Islet of Langerhans (tissue), 1 donor: ENCODE measurements around the gene KLF16.
"Not testable (repeated sequence)": the region's sequence is repeated elsewhere in the genome, so short reads cannot be mapped to it uniquely, and the experiment has no call there.

Experiments used
- FAIRE-seq: peaks from one replicate; lab custom pipeline; 2011; peaks lifted over from hg19 to GRCh38; lab: Jason Lieb, UNC

The KLF16 gene

DNA sequence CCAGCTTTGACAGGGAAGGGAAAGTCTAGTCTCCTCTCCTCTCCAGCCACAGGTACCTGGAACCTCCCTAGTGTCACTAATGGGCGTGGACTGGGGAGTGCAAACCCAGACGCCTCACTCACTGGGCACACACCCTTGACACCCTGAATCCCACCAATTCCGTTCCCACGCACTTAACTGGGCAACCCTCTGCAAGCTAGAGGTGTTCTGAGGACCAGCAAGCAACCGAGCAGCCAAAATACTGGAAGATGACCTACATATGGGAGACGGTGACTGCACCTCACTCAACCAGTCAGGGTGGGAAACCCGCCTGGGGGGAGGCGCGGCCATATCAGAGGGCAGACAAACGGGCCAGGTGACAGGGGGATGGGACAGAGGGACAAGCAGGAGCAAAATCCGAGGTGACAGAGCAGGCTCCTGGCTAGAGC lies 20.9 kb upstream of the KLF16 start:
- FAIRE-seq: no peak

DNA sequence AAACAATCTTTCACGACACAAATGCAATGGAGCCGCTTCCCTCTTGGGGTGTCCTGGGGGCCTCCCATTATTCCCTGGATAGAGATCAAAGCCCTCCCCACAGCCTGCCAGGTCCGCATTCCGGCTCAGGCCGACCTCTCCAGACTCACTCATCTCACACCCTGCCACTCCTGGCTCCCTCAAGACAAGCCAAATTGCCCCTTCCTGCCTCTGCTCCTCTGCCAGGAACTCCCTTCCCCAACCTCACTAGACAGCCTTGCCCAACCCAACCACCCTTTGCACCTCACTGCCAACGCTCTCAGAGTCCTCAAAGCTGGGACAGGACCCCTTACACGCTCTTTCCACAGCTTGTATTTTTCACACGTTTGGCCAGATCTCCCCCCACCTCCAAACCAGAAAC lies 20.4 kb upstream of the KLF16 start:
- FAIRE-seq: no peak

- no peak for FAIRE-seq
Observed at GRCh38 chr19:1882786-1883692, 19.7 kb upstream of the KLF16 start.

DNA sequence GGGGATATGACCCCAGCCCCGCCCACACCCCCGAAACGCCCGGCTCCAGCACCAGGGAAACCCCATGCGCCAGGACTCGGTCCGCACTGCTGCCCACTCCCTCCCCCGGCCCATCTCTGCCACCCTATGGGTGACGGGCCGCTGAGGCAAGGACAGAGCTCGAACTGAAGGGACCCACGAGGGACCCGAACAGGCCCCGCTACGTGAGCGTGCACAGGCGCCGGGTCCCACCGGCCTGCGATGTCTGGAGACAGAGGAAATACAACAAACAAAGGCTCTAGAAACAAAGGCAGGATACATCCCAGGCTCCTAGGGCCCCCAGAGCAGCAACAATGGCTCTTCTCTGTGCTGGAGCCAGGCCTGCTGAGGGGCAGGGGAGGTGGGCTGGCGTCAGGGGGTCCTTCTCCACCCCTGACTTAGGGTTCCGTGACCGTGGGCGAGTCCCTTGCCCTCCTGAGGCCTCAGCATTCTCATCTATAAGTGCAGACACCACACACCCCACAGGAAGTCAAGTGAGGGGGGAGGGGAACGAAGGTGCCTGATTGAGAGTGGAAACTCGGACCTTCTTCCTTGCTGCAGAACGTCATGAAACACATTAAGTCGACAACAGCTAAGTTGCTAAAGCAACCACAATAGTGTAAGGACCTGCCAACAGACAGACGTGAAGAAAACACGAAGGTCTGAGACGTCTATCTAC lies 18.9 kb upstream of the KLF16 start:
- no peak for FAIRE-seq

DNA sequence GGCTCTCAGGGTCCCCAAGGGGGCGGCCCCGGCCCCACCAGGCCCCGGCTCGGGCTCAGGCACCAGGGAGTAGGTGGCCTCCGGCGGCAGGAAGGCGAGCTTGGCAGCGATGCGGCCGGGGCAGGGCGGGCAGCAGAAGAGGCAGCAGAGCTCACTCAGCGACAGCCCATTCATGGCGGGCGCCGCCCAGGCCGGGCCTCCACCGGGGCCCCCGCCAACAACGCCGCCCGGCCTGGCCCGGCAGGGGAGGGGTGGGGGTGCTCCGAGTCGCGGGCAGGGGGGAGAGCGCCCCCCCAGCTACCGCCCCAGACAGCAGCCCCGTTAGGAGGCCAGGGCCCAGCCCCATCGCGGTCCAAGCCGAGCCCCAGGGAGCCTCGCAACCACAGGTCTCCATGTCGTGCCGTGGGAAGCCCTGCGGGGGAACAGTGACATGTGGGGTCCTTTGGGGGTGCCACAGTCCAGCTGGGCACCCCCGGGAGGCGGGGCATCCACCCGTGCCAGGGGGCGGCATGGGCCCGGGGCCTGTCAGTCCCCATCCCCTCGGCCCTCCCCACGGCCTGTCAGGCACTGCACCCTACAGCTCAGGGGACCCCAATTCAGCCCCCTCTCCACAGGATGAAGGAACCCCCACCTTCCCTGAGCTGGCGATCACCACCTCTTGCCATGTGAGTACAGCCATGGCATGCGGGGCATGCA lies 18.2 kb upstream of the KLF16 start:
- not testable (repeated sequence) for FAIRE-seq

GRCh38 chr19:1880611-1881392 lies 17.4 kb upstream of the KLF16 start:
- no peak for FAIRE-seq

DNA sequence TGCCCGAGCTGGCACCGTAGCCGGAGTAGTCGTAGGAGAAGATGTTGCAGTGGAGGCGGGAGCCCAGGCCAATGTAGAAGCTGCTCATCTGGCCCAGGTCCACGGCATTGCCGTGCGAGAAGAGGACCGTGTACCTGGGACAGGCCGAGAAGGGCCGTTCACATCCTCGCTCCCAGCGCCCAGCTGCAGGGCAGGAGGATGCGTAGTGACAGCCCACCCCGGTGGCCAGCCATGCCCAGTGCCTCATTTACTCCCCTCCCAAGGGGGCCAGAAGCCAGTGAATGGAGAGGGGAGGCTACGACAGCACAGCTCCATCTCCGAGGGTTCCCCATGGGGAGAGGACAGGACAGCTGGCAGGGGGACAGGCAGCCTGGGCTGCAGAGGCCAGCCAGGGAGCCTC lies 16.6 kb upstream of the KLF16 start:
- FAIRE-seq: not testable (repeated sequence)

DNA sequence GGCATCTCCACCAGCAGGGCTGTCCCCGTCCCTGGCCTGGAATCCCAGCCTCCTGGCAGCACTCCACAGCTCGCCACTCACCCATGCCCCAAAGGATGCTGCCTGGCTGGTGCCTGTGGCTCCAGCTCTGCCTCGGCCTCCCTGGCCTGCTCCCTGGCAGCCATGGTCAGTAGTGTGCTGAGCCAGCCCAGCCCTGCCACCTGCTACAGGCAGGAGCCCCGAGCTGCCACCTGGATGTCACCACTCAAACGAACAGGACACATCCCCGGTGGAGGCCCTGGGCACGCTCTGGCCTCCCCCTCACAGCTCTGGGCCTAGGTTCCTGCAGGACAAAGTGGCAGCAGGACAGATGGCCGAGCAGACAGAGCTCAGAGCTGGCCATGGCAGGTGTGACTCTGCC lies 15.2 kb upstream of the KLF16 start:
- FAIRE-seq: not testable (repeated sequence)

GRCh38 chr19:1877280-1877660 lies 13.9 kb upstream of the KLF16 start:
- not testable (repeated sequence) for FAIRE-seq

GRCh38 chr19:1876496-1877279 lies 13.3 kb upstream of the KLF16 start:
- FAIRE-seq: not testable (repeated sequence)

DNA sequence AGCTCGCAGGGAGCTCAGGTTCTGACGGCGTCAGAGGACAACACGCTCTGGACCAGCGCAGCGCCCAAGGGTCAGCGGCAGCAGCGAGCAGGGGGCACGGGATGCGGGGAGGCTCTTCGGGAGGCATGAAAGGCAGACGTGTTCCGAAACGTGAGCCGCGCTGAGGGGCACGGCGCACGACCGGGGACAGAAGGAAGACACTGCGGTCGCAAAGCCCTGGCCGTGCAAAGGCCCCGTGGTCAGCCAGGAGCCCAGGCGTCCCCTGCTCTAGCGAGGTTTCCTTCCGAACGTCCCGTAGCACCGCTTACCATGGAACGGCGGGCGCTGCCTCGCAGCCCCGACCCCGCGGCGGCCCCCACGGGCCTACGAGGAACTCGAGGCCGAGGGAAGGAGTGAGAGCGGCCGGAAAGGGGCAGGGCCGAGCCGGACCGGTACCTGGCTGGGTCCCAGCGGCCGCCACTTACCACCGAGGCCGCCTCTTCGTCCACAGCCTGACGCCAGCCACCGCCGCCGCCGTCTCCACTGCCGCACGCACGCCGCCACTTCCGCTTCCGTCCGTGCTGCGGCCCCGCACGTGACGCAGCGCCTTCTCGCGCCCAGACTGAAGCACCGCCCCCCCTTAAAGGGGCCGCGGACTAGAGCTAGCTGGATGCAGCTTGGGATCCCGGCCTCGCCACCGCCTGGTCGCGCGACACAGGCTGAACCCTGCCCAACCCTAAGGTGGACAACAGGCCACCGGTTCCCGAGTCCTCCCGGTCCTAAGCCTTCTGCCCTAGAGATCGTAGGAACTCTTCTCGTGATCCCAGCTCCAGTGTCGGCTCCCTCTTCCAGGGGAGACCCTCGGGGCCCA lies 12.5 kb upstream of the KLF16 start:
- no peak for FAIRE-seq

GRCh38 chr19:1875265-1875645 lies 11.9 kb upstream of the KLF16 start:
- FAIRE-seq: not testable (repeated sequence)

DNA sequence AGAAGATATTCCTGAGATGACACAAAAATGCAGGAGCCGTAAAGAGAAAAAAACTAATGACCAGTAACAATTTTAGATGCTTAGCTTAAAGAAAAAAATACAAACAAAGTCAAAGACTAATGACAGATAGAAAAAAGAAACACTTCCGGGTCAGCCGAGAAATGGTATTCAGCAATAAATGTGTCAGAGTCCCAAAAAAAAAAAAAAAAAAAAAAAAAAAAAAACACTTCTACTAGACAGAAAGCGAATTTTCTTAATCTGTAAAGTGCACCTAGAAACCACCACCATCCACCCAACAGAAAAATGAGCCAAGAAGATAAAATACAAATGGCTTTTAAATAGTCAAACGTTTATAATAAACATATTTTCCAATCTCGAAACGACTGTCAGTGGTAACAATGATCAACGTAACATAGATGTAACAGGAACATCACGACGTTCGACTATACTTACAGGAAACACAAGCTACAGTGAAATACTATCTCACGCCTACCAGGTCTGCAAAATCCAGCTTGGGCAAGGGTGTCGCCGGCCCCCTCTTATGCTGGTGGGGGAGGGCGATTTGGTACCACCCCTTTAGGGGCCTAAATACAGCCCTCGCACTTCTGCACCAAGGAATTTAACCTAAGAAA lies 11.3 kb upstream of the KLF16 start:
- FAIRE-seq: peak; percentile 85

GRCh38 chr19:1873524-1874473 lies 10.4 kb upstream of the KLF16 start:
- no peak for FAIRE-seq

DNA sequence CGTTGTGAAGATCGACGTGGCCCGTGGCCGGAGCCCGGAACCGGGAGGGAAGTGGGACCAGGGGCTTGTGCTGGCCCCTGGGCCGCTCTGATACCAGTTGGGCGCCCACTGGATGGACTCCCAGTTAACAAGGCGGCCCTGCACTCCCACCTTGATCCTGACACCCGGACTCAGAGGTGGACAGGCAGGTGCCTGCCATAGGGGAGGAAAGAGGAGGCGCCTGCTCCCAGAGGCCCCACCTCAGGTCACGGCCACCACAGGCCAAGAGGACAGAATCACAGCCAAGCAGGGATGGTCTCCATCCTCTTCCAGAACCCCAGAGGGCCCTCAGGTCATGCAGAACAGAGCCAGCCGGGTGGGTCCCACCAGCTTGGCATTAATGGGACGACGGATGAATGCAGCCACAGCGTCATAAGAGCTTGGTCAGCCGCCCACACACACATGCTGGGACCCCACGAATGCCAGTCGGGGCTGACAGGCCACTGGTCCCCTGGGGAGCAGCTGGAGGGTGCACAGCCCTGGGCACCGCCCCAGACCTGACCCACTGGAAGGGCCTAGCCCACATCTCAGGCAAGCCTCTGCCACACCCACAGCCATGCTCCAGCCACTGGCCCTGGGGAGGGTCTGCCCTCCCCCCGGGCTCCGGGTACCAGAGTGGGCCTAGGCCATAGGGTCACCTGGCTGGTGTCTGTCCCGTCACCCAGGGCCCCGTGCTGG lies 9.6 kb upstream of the KLF16 start:
- FAIRE-seq: no peak

GRCh38 chr19:1871630-1872029 lies 8.3 kb upstream of the KLF16 start:
- FAIRE-seq: no peak

- no peak for FAIRE-seq
Observed at GRCh38 chr19:1871140-1871597, 7.8 kb upstream of the KLF16 start.

- no peak for FAIRE-seq
Observed at GRCh38 chr19:1868971-1869370, 5.6 kb upstream of the KLF16 start.
